ENCODE results near the gene MEF2C. TPM values are rescaled to one million over a fixed set of nuclear protein-coding genes. Genes with fewer than 3 reads are reported as not detected.
"Not testable (repeated sequence)": the region's sequence is repeated elsewhere in the genome, so short reads cannot be mapped to it uniquely, and the experiment has no call there.

Gene MEF2C
- total RNA-seq, 4 donors from 2014 or later, result 51.0 to 78.6 (median 65.7) TPM

DNA sequence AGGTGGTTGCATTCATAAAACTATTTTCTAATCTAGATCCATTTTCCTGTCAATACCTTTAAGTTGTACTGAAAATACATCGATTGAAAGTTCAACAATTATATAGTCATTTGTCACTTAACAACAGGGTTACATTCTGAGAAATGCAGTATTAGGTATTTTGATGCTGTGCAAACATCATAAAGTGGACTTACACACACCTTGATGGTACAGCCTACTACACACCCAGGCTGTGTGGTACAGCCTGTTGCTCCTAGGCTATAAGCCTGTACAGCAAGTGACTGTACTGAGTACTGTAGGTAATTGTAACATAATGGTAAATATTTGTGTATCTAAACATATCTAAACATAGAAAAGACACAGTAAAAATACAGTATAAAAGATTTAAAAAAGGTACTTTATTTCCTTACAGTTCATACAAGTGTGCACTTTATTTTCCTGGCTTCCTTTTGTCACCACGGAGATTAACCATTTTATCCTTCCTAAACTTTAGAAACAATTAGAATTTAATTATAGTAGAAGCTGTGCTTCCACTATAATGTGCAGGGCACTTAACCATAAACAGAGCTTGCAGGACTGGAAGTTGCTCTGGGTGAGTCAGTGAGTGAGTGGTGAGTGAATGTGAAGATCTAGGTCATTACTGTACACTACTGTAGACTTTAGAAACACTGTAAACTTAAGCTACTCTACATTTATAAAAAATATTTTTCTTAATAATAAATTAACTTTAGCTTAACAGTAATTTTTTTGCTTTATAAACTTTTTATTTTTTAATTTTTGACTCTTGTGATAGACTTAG lies 42.9 kb upstream of the MEF2C start:
- Histone ChIP-seq H3K27me3 (no peaks in the 10 kb centered on the region), H3K27ac (no peak overlapping the region), H3K9me3 (no peaks in the 10 kb centered on the region), H3K4me1 (no peaks in the 10 kb centered on the region), H3K36me3 (no peaks in the 10 kb centered on the region), H3K4me3 (replicated peaks in 1 of 3) (no peak overlapping the region)
- intact Hi-C loops (cut with DNase I), result no loop called here
- no peak for DNase-seq
- TF ChIP-seq, protein P1, sequence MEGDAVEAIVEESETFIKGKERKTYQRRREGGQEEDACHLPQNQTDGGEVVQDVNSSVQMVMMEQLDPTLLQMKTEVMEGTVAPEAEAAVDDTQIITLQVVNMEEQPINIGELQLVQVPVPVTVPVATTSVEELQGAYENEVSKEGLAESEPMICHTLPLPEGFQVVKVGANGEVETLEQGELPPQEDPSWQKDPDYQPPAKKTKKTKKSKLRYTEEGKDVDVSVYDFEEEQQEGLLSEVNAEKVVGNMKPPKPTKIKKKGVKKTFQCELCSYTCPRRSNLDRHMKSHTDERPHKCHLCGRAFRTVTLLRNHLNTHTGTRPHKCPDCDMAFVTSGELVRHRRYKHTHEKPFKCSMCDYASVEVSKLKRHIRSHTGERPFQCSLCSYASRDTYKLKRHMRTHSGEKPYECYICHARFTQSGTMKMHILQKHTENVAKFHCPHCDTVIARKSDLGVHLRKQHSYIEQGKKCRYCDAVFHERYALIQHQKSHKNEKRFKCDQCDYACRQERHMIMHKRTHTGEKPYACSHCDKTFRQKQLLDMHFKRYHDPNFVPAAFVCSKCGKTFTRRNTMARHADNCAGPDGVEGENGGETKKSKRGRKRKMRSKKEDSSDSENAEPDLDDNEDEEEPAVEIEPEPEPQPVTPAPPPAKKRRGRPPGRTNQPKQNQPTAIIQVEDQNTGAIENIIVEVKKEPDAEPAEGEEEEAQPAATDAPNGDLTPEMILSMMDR (IDR thresholded peaks at IDR 0.05), result no peak
- no peak for TF ChIP-seq POLR2A (IDR thresholded peaks at IDR 0.05)
- WGBS, 2 donors, result 82 to 83% methylated on average over 2 of the region's 2 CpGs

DNA sequence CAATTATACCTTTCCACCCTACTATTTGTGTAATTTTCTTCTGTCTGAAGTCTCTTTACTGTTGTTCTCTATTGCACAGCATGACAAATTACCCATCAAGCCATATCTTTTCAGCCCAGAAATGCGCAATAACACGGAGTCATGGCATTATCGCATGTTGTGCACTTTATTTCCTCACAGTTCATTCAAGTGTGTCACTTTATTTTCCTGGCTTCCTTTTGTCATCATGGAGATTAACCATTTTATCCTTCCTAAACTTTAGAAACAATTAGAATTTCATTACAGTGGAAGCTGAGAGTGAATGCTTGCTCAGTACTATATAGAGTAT lies 41.3 kb upstream of the MEF2C start:
- 86 to 93% methylated on average over 3 of the region's 3 CpGs for WGBS, 2 donors
- TF ChIP-seq, protein P1 (IDR thresholded peaks at IDR 0.05), result no peak
- TF ChIP-seq POLR2A (IDR thresholded peaks at IDR 0.05), result no peak
- Histone ChIP-seq H3K4me3 (replicated peaks in 1 of 3) (no peak overlapping the region), H3K27ac (no peak overlapping the region), H3K36me3 (no peaks in the 10 kb centered on the region), H3K9me3 (no peaks in the 10 kb centered on the region), H3K4me1 (no peaks in the 10 kb centered on the region), H3K27me3 (no peaks in the 10 kb centered on the region)
- intact Hi-C loops (cut with DNase I), result no loop called here
- DNase-seq, result no peak

DNA sequence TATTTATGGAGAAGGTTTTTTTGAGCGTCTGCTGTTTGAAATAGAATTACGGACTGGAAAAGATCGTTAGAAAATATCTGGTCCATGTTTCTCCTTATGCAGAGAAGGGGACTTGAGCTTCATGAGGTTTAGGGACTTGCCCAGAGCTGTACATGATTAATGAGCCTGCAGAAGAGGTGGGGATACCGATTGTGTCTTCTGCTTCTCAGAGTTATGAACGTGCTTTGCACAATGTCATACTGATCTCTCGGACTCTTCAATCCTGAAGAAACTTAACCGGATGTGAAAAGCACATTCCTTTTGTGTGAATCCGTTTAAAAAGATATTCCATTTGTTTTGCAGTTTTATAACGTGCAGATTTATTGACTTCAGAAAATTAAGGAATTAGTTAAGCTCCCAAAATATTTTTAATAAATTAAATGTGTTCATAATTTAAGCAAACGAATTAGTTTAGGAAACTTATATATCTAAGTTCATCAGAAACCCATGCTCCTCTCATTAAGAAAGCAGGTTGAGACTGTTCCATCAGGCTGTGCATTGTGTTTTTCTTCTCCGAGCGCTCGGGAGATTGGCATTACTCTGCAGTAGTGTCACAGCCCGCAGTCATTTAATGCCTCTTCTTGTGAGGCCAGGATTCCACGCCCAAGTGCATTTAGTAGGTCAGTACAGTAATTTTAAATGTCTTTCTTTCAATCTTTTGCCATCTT lies 40.8 kb upstream of the MEF2C start:
- no peak for DNase-seq
- TF ChIP-seq, protein P1 (IDR thresholded peaks at IDR 0.05), result no peak
- TF ChIP-seq POLR2A (IDR thresholded peaks at IDR 0.05), result no peak
- Histone ChIP-seq H3K4me1 (no peaks in the 10 kb centered on the region), H3K27ac (no peak overlapping the region), H3K27me3 (no peaks in the 10 kb centered on the region), H3K4me3 (replicated peaks in 1 of 3) (no peak overlapping the region), H3K36me3 (no peaks in the 10 kb centered on the region), H3K9me3 (no peaks in the 10 kb centered on the region)
- intact Hi-C loops (cut with DNase I), result no loop called here
- WGBS, 2 donors, result 92% methylated on average over 15 of the region's 15 CpGs

DNA sequence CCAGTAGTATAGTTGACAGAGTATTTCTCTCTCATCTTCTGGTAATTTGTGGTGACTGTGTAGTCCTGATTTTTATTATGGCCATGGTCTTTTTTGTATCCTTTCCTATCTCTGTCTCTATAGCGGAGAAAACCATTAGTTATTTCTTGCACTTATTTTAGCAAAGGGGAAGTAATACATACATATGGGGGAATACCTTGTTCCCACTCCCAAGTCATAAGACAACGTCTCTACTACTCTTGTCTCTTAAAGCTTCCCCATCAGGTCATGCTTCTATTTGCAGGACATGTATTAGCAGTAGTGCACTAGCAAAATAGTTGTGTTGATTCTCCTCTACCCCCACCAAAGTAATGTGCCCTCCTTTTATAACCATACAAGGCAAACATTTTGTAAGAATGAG lies 29.8 kb upstream of the MEF2C start:
- H3K9me3 ChIP-seq; H3K36me3 ChIP-seq; intact Hi-C loops (cut with DNase I); H3K4me1 ChIP-seq; H3K27me3 ChIP-seq; H3K27ac ChIP-seq; H3K4me3 ChIP-seq (replicated peaks in 1 of 3); DNase-seq: not testable (repeated sequence)
- 94 to 95% methylated on average over 2 of the region's 2 CpGs for WGBS, 2 donors

DNA sequence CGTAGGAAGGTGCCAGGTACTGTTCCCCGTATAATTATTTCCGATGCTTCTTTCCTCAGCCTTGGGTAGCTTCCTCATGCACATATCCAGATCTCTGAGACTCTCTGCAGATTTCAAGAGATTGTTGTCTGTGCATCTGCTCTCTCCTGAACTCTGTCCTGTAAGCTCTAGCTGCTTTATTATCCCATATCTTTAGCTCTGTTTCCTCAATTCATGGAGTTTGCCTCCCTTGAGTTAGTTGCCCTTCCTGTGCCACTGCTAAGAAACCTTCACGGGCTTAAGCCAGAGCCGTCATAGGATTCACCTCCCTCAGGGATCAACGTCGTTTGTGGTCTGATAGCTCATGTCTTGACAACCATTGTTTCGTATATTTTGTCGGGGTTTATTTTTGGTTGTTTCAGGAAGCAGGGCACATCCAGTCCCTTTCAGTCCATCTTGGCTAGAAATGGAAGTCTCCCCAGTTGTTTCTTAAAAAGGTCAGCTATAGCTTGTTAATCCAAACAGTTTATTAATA lies 28.1 kb upstream of the MEF2C start:
- H3K4me1 ChIP-seq; H3K27me3 ChIP-seq; H3K9me3 ChIP-seq; DNase-seq; H3K4me3 ChIP-seq (replicated peaks in 1 of 3); H3K36me3 ChIP-seq; H3K27ac ChIP-seq; intact Hi-C loops (cut with DNase I): not testable (repeated sequence)
- 84 to 90% methylated on average over 9 of the region's 9 CpGs for WGBS, 2 donors

DNA sequence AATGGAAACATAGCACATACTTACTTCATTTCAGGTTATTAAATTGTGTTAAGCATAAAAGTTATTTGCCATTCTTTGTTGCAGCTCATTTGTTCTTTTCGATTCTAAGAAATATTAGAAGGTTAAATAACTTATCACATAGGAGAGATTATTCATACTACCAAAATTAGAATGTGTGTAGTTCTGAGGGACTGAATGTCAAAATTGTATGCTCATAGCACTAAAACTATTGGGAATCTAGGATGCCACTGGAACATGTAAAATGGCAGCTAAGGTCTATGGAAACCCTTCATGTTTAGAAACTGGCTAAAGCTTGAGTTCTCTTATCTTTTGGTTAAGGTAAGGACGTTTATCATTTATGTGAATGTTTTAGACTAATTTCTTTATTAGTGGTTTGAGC lies 21.5 kb upstream of the MEF2C start:
- H3K4me3 ChIP-seq (replicated peaks in 1 of 3); intact Hi-C loops (cut with DNase I); H3K27ac ChIP-seq; DNase-seq; H3K27me3 ChIP-seq; H3K36me3 ChIP-seq; H3K4me1 ChIP-seq; H3K9me3 ChIP-seq: not testable (repeated sequence)
- 86 to 91% methylated on average over 2 of the region's 2 CpGs for WGBS, 2 donors

DNA sequence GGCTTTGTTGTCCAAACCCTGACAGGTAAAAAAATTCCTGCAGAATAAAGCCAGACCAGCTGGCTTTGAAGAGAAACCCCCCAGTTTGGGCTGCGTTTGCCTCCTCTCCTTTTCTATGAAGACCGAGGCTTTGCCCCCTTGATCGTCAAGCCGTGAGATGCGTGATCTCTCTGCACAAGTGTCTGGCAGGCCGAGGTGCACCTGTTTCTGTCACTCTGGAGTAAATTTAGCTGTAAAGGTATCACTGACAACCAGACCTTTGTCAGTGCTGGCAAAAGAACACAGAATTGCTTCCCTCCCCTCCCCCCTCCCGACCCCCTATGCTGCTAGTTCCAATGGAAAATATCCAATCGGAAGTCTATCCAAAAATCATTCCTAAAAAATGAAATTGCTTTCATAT lies 21.0 kb upstream of the MEF2C start:
- H3K27me3 ChIP-seq; intact Hi-C loops (cut with DNase I); H3K27ac ChIP-seq; H3K4me3 ChIP-seq (replicated peaks in 1 of 3); DNase-seq; H3K4me1 ChIP-seq; H3K9me3 ChIP-seq; H3K36me3 ChIP-seq: not testable (repeated sequence)
- WGBS, 2 donors, result 40 to 65% methylated on average over 1 to 2 of the region's 8 CpGs

DNA sequence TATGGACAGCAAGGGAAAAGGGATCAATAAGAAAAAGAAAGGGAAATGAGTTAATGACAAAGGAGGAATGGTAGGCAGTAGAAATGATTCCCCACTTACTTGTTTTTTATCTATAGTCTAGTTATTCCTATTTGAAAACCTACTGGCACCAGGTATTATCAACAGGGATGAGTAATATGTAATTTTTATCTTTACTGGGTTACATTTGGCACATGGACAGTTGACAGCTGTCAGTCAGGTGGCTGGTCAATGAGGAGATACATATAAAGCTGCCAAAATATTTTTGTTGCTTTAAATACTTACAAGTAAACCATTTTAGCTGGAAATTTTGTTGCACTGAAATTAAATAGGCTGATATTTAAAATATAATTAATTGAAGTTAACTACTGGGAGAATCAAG lies 18.1 kb upstream of the MEF2C start:
- H3K4me1 ChIP-seq; H3K27ac ChIP-seq; H3K27me3 ChIP-seq; DNase-seq; intact Hi-C loops (cut with DNase I); H3K9me3 ChIP-seq; H3K4me3 ChIP-seq (replicated peaks in 1 of 3); H3K36me3 ChIP-seq: not testable (repeated sequence)
